ENCODE measurements around the gene PFKP.

GRCh38 chr10:3148994-3149393 lies 81.6 kb downstream of the PFKP start:
- TF ChIP-seq CTCF (IDR thresholded peaks at IDR 0.05; ENCODE audit: low read depth, low read length) (no peak), POLR2A (IDR thresholded peaks at IDR 0.05; ENCODE audit: extremely low read depth, insufficient read length) (no peak), MAX (IDR thresholded peaks at IDR 0.05; ENCODE audit: low read depth, low read length) (no peak)

All from NB4 (cell line).